ENCODE data around the gene NIPSNAP3A.

DNA sequence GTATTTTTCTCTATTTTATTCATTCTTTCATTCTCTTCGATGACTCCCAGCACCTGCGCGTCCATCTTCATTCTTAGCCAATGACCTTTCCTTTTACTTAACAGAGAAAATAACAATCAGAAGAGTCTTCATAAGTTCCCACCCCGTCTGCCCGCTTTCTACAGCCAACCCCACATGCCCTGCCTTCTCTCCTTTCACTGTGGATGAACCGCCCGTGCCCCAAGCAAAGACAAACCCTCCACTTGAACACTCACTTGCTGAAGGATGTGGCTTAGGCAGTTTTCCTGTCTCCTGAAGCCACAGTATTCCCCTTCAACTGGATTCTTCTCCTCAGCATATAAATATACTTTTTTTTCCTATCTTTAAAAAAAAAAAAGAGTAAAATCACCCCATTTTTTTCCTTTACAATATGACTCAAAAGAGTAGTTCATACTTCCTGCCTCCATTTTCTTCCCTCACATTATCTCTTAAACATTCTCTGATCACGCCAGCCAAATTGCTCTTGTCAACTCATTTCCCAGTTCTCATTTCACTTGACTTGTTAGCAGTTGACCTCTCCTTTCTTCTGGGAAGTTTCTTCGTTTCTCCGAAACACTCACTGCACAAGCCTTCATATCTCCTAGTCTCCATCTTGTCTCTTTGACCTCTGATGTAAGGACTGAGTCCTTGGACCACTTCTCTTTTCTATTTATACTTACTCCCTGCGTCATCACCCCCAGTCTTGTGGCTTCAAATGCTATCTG is 27.5 kb downstream of the NIPSNAP3A start:
- TF ChIP-seq TP53 (CRISPR knock-in tag; IDR thresholded peaks at IDR 0.05): no peak
- TF ChIP-seq POLR2A (IDR thresholded peaks at IDR 0.05; ENCODE audit: low read length): no peak
- TF ChIP-seq JUNB (IDR thresholded peaks at IDR 0.05): no peak
- TF ChIP-seq, protein P1, sequence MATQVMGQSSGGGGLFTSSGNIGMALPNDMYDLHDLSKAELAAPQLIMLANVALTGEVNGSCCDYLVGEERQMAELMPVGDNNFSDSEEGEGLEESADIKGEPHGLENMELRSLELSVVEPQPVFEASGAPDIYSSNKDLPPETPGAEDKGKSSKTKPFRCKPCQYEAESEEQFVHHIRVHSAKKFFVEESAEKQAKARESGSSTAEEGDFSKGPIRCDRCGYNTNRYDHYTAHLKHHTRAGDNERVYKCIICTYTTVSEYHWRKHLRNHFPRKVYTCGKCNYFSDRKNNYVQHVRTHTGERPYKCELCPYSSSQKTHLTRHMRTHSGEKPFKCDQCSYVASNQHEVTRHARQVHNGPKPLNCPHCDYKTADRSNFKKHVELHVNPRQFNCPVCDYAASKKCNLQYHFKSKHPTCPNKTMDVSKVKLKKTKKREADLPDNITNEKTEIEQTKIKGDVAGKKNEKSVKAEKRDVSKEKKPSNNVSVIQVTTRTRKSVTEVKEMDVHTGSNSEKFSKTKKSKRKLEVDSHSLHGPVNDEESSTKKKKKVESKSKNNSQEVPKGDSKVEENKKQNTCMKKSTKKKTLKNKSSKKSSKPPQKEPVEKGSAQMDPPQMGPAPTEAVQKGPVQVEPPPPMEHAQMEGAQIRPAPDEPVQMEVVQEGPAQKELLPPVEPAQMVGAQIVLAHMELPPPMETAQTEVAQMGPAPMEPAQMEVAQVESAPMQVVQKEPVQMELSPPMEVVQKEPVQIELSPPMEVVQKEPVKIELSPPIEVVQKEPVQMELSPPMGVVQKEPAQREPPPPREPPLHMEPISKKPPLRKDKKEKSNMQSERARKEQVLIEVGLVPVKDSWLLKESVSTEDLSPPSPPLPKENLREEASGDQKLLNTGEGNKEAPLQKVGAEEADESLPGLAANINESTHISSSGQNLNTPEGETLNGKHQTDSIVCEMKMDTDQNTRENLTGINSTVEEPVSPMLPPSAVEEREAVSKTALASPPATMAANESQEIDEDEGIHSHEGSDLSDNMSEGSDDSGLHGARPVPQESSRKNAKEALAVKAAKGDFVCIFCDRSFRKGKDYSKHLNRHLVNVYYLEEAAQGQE (IDR thresholded peaks at IDR 0.05): no peak
- TF ChIP-seq EP300 (IDR thresholded peaks at IDR 0.05): no peak
- TF ChIP-seq, protein P2, sequence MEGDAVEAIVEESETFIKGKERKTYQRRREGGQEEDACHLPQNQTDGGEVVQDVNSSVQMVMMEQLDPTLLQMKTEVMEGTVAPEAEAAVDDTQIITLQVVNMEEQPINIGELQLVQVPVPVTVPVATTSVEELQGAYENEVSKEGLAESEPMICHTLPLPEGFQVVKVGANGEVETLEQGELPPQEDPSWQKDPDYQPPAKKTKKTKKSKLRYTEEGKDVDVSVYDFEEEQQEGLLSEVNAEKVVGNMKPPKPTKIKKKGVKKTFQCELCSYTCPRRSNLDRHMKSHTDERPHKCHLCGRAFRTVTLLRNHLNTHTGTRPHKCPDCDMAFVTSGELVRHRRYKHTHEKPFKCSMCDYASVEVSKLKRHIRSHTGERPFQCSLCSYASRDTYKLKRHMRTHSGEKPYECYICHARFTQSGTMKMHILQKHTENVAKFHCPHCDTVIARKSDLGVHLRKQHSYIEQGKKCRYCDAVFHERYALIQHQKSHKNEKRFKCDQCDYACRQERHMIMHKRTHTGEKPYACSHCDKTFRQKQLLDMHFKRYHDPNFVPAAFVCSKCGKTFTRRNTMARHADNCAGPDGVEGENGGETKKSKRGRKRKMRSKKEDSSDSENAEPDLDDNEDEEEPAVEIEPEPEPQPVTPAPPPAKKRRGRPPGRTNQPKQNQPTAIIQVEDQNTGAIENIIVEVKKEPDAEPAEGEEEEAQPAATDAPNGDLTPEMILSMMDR (IDR thresholded peaks at IDR 0.05): no peak
- no peak for TF ChIP-seq BHLHE40 (IDR thresholded peaks at IDR 0.05; ENCODE audit: low read depth, low read length)
- no peak for TF ChIP-seq MAFK (IDR thresholded peaks at IDR 0.05; ENCODE audit: partially characterized antibody)
- no peak for TF ChIP-seq KDM5A (IDR thresholded peaks at IDR 0.05)
- TF ChIP-seq CBX8 (IDR thresholded peaks at IDR 0.05): no peak
- TF ChIP-seq ZFP36 (IDR thresholded peaks at IDR 0.05; ENCODE audit: borderline replicate concordance, partially characterized antibody): no peak
- TF ChIP-seq FOSL2 (IDR thresholded peaks at IDR 0.05): no peak
- TF ChIP-seq FOSL2 (CRISPR knock-in tag; IDR thresholded peaks at IDR 0.05): no peak

All from A549 (cell line).